ENCODE data around the gene CEP112. TPM values are rescaled to one million over a fixed set of nuclear protein-coding genes. Genes with fewer than 3 reads are reported as not detected.

The CEP112 gene
- total and polyA plus RNA-seq, 4 donors = 1.1 to 4.9 (median 1.4) TPM

DNA sequence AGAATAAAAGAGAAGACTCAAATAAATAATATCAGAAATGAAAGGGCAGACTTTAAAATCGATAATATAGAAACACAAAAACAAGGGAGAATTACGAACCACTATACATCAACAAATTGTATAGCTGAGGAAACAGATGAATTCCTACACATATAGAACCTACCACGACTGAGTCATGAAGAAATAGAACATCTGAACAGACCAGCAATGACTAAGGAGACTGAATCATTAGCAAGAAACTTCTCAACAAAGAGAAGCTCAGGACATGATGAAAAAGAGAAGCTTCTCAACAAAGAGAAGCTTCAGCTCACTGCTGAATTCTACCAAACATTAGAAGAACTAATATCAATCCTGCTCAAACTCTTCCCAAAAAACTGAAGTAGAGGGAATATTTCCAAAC lies 255.9 kb downstream of the CEP112 start:
- H3K9me3 ChIP-seq (ENCODE audit: control insufficient read depth in 4 of 4, low read length in 3 of 4) = peaks cover 0 to 6% (median 1%) of the 10 kb centered on the region in 4 donors
- H3K9ac ChIP-seq (ENCODE audit: low read depth in 1 of 2, low read length in 2 of 2) = no peak overlapping the region
- no peaks in the 10 kb centered on the region for H3K4me1 ChIP-seq (ENCODE audit: control insufficient read depth in 4 of 4, insufficient read depth in 4 of 4, low read length in 3 of 4)
- no peak overlapping the region for H3K27ac ChIP-seq (ENCODE audit: low read depth in 1 of 2, low read length in 2 of 2)
- H3K4me3 ChIP-seq (ENCODE audit: low read depth in 1 of 3, low read length in 3 of 3) = no peak overlapping the region
- DNase-seq (ENCODE audit: low spot score) = no peak
- 89% methylated on average over 3 of the region's 3 CpGs for WGBS
- H3K27me3 ChIP-seq (ENCODE audit: control insufficient read depth in 4 of 4, insufficient read depth in 4 of 4, low read length in 3 of 4) = no peaks in the 10 kb centered on the region
- no peaks in the 10 kb centered on the region for H3K36me3 ChIP-seq (ENCODE audit: control insufficient read depth in 4 of 4, insufficient read depth in 3 of 4, low read depth in 1 of 4, low read length in 3 of 4)
- TF ChIP-seq RXRA (IDR thresholded peaks at IDR 0.05) = no peak
- TF ChIP-seq, protein P1, sequence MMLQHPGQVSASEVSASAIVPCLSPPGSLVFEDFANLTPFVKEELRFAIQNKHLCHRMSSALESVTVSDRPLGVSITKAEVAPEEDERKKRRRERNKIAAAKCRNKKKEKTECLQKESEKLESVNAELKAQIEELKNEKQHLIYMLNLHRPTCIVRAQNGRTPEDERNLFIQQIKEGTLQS (IDR thresholded peaks at IDR 0.05) = no peak
- TF ChIP-seq YY1 (IDR thresholded peaks at IDR 0.05) = no peak
- TF ChIP-seq, protein P2, sequence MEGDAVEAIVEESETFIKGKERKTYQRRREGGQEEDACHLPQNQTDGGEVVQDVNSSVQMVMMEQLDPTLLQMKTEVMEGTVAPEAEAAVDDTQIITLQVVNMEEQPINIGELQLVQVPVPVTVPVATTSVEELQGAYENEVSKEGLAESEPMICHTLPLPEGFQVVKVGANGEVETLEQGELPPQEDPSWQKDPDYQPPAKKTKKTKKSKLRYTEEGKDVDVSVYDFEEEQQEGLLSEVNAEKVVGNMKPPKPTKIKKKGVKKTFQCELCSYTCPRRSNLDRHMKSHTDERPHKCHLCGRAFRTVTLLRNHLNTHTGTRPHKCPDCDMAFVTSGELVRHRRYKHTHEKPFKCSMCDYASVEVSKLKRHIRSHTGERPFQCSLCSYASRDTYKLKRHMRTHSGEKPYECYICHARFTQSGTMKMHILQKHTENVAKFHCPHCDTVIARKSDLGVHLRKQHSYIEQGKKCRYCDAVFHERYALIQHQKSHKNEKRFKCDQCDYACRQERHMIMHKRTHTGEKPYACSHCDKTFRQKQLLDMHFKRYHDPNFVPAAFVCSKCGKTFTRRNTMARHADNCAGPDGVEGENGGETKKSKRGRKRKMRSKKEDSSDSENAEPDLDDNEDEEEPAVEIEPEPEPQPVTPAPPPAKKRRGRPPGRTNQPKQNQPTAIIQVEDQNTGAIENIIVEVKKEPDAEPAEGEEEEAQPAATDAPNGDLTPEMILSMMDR (IDR thresholded peaks at IDR 0.05; ENCODE audit: low read depth, low read length, missing input control) = no peak
- TF ChIP-seq SP1 (IDR thresholded peaks at IDR 0.05) = no peak

DNA sequence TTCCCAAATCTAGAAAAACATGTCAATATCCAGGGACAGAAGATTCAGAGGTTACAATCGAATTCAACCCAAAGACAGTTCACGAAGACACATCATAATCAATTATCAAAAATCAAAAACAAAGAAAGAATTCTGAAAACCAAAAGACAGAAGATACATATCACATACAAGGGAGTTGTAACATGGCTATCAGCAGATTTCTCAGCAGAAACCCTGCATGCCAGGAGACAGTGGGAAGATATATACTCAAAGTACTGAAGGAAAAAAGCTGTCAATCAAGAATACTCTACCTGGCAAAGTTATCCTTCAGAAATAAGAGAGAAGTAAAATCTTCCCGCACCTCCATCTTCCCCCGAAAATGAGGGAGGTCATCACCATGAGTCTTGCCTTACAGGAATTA lies 258.6 kb downstream of the CEP112 start:
- no peak overlapping the region for H3K9ac ChIP-seq (ENCODE audit: low read depth in 1 of 2, low read length in 2 of 2)
- H3K27ac ChIP-seq (ENCODE audit: low read depth in 1 of 2, low read length in 2 of 2) = no peak overlapping the region
- H3K27me3 ChIP-seq (ENCODE audit: control insufficient read depth in 4 of 4, insufficient read depth in 4 of 4, low read length in 3 of 4) = no peaks in the 10 kb centered on the region
- TF ChIP-seq EGR1 (IDR thresholded peaks at IDR 0.05; ENCODE audit: low read depth in 2 of 2) (no peak), GABPA (IDR thresholded peaks at IDR 0.05 in 1 of 2, conservative IDR thresholded peaks at IDR 0.05 in 1 of 2) (no peak), YY1 (IDR thresholded peaks at IDR 0.05) (no peak), HNF4A (conservative IDR thresholded peaks at IDR 0.05) (no peak), HNF4G (IDR thresholded peaks at IDR 0.05) (no peak), TAF1 (conservative IDR thresholded peaks at IDR 0.05) (no peak), FOXA2 (IDR thresholded peaks at IDR 0.05) (no peak), SP1 (IDR thresholded peaks at IDR 0.05) (no peak), FOXA1 (IDR thresholded peaks at IDR 0.05) (no peak), JUND (IDR thresholded peaks at IDR 0.05) (no peak), RAD21 (IDR thresholded peaks at IDR 0.05) (no peak)
- TF ChIP-seq, protein P3, sequence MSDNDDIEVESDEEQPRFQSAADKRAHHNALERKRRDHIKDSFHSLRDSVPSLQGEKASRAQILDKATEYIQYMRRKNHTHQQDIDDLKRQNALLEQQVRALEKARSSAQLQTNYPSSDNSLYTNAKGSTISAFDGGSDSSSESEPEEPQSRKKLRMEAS (IDR thresholded peaks at IDR 0.05) = no peak
- TF ChIP-seq, protein P4, sequence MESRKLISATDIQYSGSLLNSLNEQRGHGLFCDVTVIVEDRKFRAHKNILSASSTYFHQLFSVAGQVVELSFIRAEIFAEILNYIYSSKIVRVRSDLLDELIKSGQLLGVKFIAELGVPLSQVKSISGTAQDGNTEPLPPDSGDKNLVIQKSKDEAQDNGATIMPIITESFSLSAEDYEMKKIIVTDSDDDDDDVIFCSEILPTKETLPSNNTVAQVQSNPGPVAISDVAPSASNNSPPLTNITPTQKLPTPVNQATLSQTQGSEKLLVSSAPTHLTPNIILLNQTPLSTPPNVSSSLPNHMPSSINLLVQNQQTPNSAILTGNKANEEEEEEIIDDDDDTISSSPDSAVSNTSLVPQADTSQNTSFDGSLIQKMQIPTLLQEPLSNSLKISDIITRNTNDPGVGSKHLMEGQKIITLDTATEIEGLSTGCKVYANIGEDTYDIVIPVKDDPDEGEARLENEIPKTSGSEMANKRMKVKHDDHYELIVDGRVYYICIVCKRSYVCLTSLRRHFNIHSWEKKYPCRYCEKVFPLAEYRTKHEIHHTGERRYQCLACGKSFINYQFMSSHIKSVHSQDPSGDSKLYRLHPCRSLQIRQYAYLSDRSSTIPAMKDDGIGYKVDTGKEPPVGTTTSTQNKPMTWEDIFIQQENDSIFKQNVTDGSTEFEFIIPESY (IDR thresholded peaks at IDR 0.05) = no peak
- TF ChIP-seq, protein P5, sequence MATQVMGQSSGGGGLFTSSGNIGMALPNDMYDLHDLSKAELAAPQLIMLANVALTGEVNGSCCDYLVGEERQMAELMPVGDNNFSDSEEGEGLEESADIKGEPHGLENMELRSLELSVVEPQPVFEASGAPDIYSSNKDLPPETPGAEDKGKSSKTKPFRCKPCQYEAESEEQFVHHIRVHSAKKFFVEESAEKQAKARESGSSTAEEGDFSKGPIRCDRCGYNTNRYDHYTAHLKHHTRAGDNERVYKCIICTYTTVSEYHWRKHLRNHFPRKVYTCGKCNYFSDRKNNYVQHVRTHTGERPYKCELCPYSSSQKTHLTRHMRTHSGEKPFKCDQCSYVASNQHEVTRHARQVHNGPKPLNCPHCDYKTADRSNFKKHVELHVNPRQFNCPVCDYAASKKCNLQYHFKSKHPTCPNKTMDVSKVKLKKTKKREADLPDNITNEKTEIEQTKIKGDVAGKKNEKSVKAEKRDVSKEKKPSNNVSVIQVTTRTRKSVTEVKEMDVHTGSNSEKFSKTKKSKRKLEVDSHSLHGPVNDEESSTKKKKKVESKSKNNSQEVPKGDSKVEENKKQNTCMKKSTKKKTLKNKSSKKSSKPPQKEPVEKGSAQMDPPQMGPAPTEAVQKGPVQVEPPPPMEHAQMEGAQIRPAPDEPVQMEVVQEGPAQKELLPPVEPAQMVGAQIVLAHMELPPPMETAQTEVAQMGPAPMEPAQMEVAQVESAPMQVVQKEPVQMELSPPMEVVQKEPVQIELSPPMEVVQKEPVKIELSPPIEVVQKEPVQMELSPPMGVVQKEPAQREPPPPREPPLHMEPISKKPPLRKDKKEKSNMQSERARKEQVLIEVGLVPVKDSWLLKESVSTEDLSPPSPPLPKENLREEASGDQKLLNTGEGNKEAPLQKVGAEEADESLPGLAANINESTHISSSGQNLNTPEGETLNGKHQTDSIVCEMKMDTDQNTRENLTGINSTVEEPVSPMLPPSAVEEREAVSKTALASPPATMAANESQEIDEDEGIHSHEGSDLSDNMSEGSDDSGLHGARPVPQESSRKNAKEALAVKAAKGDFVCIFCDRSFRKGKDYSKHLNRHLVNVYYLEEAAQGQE (IDR thresholded peaks at IDR 0.05) = no peak
- TF ChIP-seq, protein P1 (IDR thresholded peaks at IDR 0.05) = no peak
- no peak overlapping the region for H3K4me3 ChIP-seq (ENCODE audit: low read depth in 1 of 3, low read length in 3 of 3)
- H3K9me3 ChIP-seq (ENCODE audit: control insufficient read depth in 4 of 4, low read length in 3 of 4) = peaks cover 0 to 6% (median 0%) of the 10 kb centered on the region in 4 donors
- H3K4me1 ChIP-seq (ENCODE audit: control insufficient read depth in 4 of 4, insufficient read depth in 4 of 4, low read length in 3 of 4) = no peaks in the 10 kb centered on the region
- DNase-seq (ENCODE audit: low spot score) = no peak
- WGBS = 85% methylated on average over 4 of the region's 4 CpGs
- H3K36me3 ChIP-seq (ENCODE audit: control insufficient read depth in 4 of 4, insufficient read depth in 3 of 4, low read depth in 1 of 4, low read length in 3 of 4) = no peaks in the 10 kb centered on the region

Data from liver (tissue), 9 donors.